Measurements from ENCODE around the gene SLC38A6.
A peak's percentile ranks its signal among the peaks of the same experiment; 100 is the strongest.

The SLC38A6 gene

DNA sequence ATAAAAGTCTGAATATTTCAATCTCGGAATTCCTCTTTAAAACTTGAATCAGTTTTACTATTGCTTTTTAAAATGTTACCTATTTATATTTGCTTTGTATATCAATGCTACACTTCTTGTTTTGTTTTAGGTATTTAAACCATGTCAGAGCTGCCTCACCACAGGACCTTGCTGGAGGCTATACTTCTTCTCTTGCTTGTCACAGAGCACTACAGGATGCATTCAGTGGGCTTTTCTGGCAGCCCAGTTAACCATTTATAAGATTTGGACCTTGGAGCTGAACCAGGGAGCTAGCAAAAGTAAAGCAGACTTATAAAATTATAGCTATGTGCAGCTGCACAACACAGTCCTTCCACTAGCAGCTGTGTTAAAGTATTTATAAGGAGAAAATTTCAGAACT, 12.9 kb upstream of the SLC38A6 start:
- no peak for TF ChIP-seq YY1 (IDR thresholded peaks at IDR 0.05; ENCODE audit: low read depth)
- TF ChIP-seq CREB1 (IDR thresholded peaks at IDR 0.05; ENCODE audit: low read depth): no peak
- TF ChIP-seq, protein P1, sequence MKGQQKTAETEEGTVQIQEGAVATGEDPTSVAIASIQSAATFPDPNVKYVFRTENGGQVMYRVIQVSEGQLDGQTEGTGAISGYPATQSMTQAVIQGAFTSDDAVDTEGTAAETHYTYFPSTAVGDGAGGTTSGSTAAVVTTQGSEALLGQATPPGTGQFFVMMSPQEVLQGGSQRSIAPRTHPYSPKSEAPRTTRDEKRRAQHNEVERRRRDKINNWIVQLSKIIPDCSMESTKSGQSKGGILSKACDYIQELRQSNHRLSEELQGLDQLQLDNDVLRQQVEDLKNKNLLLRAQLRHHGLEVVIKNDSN (IDR thresholded peaks at IDR 0.05): no peak
- TF ChIP-seq, protein P2, sequence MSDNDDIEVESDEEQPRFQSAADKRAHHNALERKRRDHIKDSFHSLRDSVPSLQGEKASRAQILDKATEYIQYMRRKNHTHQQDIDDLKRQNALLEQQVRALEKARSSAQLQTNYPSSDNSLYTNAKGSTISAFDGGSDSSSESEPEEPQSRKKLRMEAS (IDR thresholded peaks at IDR 0.05): no peak

DNA sequence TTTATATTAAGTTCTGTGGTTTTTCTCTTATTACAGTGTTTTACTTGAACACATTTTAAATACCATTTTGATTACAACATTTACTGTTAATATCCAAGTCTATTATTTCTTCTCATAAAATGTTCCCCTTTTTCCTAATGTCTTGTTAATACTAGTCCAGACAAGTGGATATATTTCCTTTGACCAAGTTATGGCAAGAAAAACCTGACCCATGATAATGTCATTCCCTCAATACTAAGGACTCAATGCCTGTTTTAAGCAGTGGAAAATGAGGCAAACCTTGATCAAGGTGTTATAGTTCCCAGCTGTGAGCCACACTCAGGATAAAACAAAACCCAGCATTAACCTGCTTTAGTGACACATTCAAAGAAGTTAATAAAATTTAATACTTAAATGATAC, 12.4 kb upstream of the SLC38A6 start:
- no peak for TF ChIP-seq EP300 (IDR thresholded peaks at IDR 0.05; ENCODE audit: borderline replicate concordance)
- TF ChIP-seq FOXM1 (IDR thresholded peaks at IDR 0.05; ENCODE audit: borderline replicate concordance, low read depth): no peak
- TF ChIP-seq CEBPB (IDR thresholded peaks at IDR 0.05): no peak
- TF ChIP-seq, protein P3, sequence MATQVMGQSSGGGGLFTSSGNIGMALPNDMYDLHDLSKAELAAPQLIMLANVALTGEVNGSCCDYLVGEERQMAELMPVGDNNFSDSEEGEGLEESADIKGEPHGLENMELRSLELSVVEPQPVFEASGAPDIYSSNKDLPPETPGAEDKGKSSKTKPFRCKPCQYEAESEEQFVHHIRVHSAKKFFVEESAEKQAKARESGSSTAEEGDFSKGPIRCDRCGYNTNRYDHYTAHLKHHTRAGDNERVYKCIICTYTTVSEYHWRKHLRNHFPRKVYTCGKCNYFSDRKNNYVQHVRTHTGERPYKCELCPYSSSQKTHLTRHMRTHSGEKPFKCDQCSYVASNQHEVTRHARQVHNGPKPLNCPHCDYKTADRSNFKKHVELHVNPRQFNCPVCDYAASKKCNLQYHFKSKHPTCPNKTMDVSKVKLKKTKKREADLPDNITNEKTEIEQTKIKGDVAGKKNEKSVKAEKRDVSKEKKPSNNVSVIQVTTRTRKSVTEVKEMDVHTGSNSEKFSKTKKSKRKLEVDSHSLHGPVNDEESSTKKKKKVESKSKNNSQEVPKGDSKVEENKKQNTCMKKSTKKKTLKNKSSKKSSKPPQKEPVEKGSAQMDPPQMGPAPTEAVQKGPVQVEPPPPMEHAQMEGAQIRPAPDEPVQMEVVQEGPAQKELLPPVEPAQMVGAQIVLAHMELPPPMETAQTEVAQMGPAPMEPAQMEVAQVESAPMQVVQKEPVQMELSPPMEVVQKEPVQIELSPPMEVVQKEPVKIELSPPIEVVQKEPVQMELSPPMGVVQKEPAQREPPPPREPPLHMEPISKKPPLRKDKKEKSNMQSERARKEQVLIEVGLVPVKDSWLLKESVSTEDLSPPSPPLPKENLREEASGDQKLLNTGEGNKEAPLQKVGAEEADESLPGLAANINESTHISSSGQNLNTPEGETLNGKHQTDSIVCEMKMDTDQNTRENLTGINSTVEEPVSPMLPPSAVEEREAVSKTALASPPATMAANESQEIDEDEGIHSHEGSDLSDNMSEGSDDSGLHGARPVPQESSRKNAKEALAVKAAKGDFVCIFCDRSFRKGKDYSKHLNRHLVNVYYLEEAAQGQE (IDR thresholded peaks at IDR 0.05; ENCODE audit: low read depth): no peak
- TF ChIP-seq RAD21 (IDR thresholded peaks at IDR 0.05; ENCODE audit: low read depth): no peak
- TF ChIP-seq TEAD4 (IDR thresholded peaks at IDR 0.05): no peak
- no peak for TF ChIP-seq TCF12 (IDR thresholded peaks at IDR 0.05; ENCODE audit: low read depth)
- no peak for TF ChIP-seq NFIC (IDR thresholded peaks at IDR 0.05)
- TF ChIP-seq ZBTB7A (IDR thresholded peaks at IDR 0.05; ENCODE audit: low read depth): no peak
- TF ChIP-seq CREB1 (IDR thresholded peaks at IDR 0.05; ENCODE audit: low read depth): no peak
- TF ChIP-seq TAF1 (IDR thresholded peaks at IDR 0.05; ENCODE audit: low read depth): no peak
- TF ChIP-seq, protein P1 (IDR thresholded peaks at IDR 0.05): no peak
- TF ChIP-seq, protein P2 (IDR thresholded peaks at IDR 0.05): no peak
- TF ChIP-seq YY1 (IDR thresholded peaks at IDR 0.05; ENCODE audit: low read depth): no peak

DNA sequence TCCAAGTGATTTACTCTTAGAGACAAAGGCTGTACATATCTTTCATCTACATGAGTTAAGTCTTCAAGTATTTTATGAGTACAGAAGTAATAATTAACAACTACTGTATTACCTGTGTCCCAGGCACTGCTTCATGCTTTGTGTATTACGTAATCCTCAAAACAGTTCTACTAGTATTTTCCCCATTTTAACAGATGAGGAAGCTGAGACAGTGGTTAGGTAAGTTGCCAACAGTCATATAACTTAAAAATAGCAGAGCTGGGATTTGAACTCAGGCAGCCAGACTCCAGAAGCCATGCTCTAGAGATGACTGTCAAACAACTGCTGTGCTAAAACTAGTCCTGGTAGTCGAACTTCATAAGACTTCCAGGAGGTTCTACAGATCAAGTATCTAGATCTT, 10.9 kb upstream of the SLC38A6 start:
- TF ChIP-seq ZBTB7A (IDR thresholded peaks at IDR 0.05; ENCODE audit: low read depth) (no peak), EGR1 (IDR thresholded peaks at IDR 0.05) (no peak), CEBPB (IDR thresholded peaks at IDR 0.05) (peak; percentile 55; the same call in 1 of the 2 replicates)

DNA sequence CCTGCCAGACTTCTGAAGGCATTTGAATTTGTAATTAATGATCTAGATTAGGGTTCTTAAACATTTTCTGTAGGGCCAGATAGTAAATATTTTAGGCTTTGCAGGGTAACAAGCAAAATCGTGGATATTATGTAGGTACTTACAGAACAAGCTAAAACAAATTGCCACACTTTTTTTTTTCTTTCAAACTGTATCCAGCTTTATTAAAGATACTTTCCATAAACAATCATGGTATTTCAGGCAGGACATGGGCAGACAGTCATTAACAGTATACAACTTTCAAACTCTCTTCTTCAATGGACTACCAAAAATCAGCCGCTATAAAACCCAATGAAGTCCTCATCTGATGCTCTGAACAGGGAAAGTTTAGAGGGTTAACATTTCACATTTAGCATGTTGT, 9.8 kb upstream of the SLC38A6 start:
- TF ChIP-seq CREB1 (IDR thresholded peaks at IDR 0.05; ENCODE audit: low read depth) (no peak), CEBPB (IDR thresholded peaks at IDR 0.05) (no peak), NFIC (IDR thresholded peaks at IDR 0.05) (no peak), ZBTB7A (IDR thresholded peaks at IDR 0.05; ENCODE audit: low read depth) (no peak), EP300 (IDR thresholded peaks at IDR 0.05; ENCODE audit: borderline replicate concordance) (no peak), FOXM1 (IDR thresholded peaks at IDR 0.05; ENCODE audit: borderline replicate concordance, low read depth) (no peak), EGR1 (IDR thresholded peaks at IDR 0.05) (no peak), TEAD4 (IDR thresholded peaks at IDR 0.05) (no peak)
- TF ChIP-seq, protein P3 (IDR thresholded peaks at IDR 0.05; ENCODE audit: low read depth): no peak
- TF ChIP-seq, protein P1 (IDR thresholded peaks at IDR 0.05): no peak
- TF ChIP-seq, protein P2 (IDR thresholded peaks at IDR 0.05): no peak

DNA sequence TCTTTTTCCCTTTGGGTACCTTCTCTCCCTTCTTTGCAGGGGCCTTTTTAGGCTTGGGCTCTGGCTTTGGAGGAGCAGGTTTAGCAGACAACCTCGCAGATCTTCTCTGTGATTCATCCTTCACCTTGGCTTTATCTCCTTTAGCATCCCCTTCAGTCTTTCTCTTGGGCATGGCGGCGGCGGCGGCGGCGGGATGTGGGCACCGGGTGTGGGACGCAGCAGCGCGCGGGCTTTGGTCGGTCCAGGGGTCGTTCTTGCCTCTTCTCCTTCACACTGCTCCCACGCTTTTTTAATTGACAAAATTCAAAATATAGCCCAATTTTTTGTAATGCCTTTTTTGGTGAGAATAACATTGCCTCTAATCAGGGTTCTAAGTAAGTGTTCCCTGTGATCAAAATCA, 8.8 kb upstream of the SLC38A6 start:
- TF ChIP-seq TCF12 (IDR thresholded peaks at IDR 0.05; ENCODE audit: low read depth) (no peak), EP300 (IDR thresholded peaks at IDR 0.05; ENCODE audit: borderline replicate concordance) (no peak), RAD21 (IDR thresholded peaks at IDR 0.05; ENCODE audit: low read depth) (no peak), TEAD4 (IDR thresholded peaks at IDR 0.05) (no peak), EGR1 (IDR thresholded peaks at IDR 0.05) (no peak), YY1 (IDR thresholded peaks at IDR 0.05; ENCODE audit: low read depth) (no peak), CEBPB (IDR thresholded peaks at IDR 0.05) (no peak)
- TF ChIP-seq, protein P1 (IDR thresholded peaks at IDR 0.05): no peak

DNA sequence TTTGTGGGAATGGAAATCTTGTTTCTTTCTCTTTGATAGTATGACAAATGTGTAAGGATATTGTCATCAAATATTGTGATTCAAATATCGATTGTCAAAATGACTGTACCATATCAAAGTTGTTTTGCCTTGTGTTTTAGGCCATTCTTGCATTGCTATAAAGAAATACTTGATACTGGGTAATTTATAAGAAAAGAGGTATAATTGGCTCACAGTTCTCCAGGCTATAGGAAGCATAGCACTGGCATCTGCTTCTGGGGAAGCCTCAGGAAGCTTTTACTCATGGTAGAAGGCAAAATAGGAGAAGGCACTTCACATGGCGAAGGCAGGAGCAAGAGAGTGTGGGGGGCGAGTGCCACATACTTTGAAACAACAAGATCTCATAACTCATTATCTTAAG, 8.0 kb upstream of the SLC38A6 start:
- no peak for TF ChIP-seq RAD21 (IDR thresholded peaks at IDR 0.05; ENCODE audit: low read depth)
- no peak for TF ChIP-seq TCF12 (IDR thresholded peaks at IDR 0.05; ENCODE audit: low read depth)
- no peak for TF ChIP-seq ZBTB7A (IDR thresholded peaks at IDR 0.05; ENCODE audit: low read depth)
- no peak for TF ChIP-seq EP300 (IDR thresholded peaks at IDR 0.05; ENCODE audit: borderline replicate concordance)
- TF ChIP-seq FOXM1 (IDR thresholded peaks at IDR 0.05; ENCODE audit: borderline replicate concordance, low read depth): no peak
- TF ChIP-seq CREB1 (IDR thresholded peaks at IDR 0.05; ENCODE audit: low read depth): no peak
- TF ChIP-seq NFIC (IDR thresholded peaks at IDR 0.05): no peak
- TF ChIP-seq, protein P2 (IDR thresholded peaks at IDR 0.05): no peak
- no peak for TF ChIP-seq EGR1 (IDR thresholded peaks at IDR 0.05)
- TF ChIP-seq YY1 (IDR thresholded peaks at IDR 0.05; ENCODE audit: low read depth): no peak

Measured in Ishikawa (cell line).